ENCODE results near the gene ARHGAP12.
"Not testable (repeated sequence)": the region's sequence is repeated elsewhere in the genome, so short reads cannot be mapped to it uniquely, and the experiment has no call there.

The ARHGAP12 gene, protein sequence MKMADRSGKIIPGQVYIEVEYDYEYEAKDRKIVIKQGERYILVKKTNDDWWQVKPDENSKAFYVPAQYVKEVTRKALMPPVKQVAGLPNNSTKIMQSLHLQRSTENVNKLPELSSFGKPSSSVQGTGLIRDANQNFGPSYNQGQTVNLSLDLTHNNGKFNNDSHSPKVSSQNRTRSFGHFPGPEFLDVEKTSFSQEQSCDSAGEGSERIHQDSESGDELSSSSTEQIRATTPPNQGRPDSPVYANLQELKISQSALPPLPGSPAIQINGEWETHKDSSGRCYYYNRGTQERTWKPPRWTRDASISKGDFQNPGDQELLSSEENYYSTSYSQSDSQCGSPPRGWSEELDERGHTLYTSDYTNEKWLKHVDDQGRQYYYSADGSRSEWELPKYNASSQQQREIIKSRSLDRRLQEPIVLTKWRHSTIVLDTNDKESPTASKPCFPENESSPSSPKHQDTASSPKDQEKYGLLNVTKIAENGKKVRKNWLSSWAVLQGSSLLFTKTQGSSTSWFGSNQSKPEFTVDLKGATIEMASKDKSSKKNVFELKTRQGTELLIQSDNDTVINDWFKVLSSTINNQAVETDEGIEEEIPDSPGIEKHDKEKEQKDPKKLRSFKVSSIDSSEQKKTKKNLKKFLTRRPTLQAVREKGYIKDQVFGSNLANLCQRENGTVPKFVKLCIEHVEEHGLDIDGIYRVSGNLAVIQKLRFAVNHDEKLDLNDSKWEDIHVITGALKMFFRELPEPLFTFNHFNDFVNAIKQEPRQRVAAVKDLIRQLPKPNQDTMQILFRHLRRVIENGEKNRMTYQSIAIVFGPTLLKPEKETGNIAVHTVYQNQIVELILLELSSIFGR

DNA sequence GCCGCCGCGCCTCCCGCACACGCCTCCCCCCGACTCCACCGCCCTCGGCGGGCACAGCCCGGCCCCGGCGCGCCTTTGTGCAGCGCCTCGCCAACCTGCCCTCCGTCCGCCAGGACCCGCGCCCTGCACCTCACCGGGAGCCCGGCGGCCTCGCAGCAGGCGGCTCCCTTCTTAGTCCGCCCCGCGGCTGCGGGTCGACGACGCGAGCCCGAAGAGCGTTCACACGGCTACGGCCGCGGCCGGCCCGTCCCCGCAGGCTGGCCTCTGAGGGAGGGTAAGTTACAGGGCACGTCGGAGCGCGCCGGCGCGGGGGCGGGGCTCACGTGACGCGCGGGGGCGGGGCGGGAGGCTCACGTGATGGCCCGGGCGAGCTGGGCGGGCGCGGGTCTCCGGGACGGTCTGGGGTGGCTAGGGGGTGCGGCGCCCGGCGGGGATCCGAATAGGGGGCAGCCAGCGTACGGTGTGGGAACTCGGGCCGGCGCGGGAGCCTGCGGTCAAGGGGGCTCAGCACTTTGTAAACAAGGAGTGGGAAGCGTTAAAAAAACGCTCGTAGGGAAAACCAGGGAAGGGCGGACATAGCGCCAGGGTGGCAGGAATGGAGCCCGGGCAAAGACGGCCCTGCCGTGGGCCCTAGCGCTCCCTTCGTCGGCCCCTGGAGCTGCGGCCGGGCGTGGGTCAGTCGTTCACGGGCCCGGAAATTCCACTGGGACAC, at the start of gene ARHGAP12:
Gene ARHGAP12 (minus strand): TSS at position 283 of the 712 bp plus-strand sequence. CDS start 19,976 bp downstream, outside the sequence.
- DNase-seq (ENCODE audit: low read depth) = peak; percentile 73

DNA sequence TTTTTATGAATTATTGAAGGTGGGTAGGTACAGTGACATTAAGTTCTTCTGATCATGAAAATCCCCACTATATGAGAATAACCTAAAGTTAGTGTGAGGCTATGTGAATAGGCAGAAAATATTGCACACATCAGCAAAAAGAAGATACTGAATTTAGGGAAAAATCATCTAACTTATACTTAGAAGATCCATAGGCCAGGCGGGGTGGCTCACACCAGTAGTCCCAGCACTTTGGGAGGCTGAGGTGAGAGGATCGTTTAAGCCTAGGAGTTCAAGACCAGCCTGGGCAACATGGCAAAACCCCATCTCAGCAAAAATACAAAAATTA, 49.5 kb upstream of the ARHGAP12 start:
- no peak for DNase-seq (ENCODE audit: low read depth)

DNA sequence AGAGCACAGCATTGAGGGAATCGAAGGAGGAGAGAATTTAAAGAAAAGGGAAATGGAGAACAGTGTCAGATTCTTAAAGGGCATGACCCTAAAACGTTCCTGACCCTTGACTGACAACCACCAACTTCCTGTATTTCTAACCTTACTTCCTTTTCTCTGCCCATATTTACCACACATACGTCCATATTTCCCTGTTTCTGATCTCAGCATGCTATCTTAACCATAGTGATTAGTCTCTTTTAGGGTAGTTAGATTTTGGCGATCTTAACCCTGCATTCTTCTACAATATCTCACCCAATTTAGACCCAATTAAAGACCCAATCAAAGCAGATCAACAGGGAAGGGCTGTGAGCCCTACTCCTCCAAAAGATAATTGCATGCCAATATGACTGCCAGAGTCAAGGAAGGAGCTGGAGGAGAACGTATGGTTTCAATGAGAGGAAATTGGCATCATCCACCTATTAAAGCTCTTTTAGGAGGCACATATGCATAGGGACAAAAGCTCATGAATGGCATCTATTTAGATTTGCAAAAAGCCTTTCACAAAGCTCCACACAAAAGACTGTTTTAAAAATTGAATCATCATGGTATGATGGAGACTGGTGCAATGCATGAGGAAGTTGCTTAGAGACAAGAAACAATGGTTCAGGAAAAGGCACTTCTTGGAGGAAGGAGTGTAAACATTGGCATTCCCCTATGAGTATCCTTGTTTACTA, 49.0 kb upstream of the ARHGAP12 start:
- peak; percentile 46 for DNase-seq (ENCODE audit: low read depth)

DNA sequence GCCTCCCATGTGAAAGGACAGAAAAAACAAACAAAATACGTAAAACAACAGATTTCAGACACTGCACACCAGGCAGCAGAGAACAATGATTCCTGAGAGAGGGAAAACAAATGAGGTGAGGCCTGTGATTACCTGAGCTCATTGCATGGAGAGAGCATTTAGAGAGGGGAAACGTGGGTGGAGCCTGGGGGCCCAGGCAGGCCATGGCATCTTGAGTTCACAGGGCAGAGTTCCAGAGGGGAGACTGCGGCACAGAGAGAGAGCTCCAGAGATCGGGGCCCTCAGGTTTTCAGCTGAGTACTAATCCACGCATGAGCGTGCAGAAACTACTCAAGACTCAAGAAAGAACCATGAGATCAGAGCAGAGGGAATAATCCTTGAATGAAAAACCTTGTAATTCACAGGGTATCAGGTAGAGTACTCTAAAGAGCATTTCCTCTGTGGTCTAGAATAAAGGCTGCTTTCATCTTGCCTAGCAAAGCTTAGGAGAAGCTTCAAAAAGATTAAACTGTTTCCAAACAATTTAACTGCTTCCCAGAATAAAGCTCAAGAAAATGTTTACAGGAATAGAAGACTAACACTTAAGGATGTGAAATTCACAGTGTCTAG, 46.6 kb upstream of the ARHGAP12 start:
- no peak for DNase-seq (ENCODE audit: low read depth)

DNA sequence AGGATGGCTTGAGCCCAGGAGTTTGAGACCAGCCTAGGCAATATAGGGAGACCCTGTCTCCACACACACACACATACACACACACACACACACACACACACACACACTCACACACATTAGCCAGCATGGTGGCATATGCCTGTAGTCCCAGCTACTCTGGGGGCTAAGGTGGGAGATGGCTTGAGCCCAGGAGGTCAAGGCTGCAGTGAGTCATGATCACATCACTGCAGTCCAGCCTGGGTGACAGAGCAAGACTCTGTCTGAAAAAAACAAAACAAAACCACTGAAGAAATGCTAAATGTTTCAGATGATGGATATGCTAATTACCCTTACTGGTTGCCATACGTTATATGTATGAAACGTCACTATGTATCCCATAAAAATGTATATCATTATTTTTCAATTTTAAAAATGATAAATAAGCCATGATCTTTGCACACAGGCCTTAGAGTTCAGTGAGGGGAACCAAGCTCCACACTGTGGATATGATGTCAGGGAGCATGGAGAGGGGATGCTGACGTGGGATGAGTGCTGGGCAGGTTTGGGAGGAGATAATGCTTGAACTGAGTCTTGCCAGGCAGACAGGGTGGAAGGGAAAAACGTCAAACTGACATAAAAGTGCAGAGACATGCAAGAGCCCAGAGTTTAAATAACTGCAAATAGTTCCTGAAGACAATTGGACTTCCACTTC, 45.9 kb upstream of the ARHGAP12 start:
- DNase-seq (ENCODE audit: low read depth) = no peak

DNA sequence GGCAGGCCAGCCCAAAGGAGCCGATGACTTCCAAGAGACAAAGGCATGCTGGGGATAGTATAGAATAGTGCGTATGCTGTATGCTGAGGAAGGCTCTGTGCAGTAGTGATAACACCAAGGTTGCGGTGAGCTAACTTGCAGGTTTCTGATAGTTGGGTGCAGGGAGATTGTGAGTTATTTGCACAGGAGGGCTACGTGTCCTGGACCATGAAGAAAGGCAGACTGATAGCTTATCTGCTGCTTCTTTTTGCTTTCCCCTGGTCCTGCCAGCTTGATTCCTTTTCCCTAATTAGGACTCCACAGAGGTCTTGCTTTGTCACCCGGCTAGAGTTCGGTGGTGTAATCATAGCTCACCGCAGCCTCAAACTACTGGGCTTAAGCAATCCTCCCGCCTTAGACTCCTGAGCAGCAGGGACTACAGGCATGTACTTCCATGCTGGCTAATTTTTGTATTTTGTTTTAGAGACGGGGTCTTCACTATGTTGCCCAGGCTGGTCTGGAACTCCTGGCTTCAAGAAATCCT, 43.9 kb upstream of the ARHGAP12 start:
- no peak for DNase-seq (ENCODE audit: low read depth)

DNA sequence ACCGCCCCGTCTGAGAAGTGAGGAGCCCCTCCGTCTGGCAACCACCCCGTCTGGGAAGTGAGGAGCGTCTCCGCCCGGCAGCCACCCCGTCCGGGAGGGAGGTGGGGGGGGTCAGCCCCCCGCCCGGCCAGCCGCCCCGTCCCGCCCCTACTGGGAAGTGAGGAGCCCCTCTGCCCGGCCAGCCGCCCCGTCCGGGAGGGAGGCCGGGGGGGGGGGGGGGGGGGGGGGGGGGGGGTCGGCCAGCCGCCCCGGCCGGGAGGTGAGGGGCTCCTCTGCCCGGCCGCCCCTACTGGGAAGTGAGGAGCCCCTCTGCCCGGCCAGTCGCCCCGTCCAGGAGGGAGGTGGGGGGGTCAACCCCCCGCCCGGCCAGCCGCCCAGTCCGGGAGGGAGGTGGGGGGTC, 41.2 kb upstream of the ARHGAP12 start:
- DNase-seq (ENCODE audit: low read depth) = not testable (repeated sequence)

DNA sequence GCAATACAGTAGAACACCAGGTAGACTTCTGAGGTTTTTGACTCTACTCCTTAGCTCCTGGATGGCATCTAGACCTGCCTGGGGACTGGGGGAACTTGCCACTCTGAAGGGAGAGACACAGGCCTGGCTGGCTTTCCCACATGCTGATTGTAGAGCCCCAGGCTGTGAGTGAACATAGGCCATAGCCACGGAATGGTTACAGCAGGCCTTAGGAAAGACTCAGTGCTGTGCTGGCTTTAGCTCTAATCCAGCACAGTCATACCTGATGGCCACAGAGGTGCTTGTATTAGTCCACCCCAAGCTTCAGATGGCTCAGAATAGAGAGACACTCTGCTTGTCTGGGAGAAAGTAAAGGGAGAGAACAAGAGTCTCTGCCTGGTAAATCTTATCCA, 35.0 kb upstream of the ARHGAP12 start:
- DNase-seq (ENCODE audit: low read depth) = no peak

DNA sequence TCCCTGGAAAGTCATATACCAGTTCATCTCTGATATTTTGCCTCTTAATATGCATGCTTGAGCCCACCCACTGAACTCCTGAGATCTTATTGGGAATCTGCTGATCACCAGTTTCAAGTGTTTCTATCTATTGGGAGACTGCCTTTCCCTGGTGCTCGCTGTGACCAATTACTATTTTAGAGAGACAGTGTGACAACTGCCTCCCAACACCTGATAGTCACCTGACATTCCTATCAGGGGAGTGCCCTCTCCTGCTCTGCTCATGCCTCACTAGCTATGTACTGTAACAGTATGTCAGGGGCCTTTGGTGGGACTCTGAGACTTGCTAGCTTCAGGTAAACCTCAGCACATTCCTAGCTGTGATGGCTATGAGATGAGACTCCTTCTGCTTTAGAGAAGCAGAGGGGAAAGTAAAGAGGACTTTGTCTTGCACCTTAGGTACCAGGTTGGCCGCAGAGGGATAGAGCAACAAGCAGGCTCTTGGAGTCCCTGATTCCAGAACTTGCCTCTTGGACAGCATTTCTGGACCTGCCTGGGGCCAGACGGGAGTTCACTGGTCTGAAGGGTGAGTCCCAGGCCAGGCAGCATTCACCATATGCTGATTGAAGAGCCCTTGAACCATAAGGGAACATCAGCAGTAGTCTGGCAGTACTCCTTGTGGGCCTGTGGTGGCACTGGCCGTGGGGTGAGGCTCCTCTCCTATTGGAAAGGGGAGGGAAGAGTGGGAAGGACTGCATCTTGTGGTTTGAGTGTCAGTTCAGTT, 34.4 kb upstream of the ARHGAP12 start:
- no peak for DNase-seq (ENCODE audit: low read depth)

DNA sequence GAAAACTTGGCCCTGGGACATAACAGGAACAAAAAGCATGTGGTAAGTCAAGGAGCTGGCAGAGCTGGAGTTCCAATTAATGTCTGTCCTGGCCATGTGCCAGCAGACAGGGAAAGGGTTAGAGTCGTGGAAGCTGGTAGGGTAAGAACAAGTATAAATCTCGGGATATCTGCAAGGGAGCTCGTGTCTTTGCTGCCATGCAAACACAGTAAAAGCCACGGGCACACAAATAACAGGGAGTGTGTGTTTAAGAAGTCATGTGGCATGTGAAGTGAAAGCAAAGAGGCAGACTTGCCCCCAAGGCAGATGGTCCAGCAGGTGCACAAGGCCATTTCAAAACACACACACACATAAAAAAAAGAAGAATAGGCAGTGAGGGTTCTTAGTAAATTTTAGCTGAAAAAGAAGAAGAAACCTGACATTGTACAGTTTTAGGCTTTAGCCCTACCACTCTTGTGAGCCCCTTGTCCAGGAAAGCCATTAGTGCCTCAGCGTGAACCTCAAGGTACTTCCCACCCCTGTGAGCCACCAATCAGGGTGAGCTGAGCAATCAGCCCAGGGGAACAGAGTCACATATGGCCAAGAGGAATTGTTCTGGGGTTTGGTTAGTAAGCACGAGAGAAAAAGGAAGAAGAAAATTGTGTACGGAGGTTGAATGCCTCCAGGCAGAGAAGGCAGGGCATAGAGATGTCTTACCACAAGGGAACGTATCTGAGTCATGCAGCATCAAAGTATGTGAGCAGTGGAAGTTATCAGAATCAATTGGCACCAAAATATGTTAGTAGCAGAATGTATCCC, 32.8 kb upstream of the ARHGAP12 start:
- peak; percentile 44 for DNase-seq (ENCODE audit: low read depth)

DNA sequence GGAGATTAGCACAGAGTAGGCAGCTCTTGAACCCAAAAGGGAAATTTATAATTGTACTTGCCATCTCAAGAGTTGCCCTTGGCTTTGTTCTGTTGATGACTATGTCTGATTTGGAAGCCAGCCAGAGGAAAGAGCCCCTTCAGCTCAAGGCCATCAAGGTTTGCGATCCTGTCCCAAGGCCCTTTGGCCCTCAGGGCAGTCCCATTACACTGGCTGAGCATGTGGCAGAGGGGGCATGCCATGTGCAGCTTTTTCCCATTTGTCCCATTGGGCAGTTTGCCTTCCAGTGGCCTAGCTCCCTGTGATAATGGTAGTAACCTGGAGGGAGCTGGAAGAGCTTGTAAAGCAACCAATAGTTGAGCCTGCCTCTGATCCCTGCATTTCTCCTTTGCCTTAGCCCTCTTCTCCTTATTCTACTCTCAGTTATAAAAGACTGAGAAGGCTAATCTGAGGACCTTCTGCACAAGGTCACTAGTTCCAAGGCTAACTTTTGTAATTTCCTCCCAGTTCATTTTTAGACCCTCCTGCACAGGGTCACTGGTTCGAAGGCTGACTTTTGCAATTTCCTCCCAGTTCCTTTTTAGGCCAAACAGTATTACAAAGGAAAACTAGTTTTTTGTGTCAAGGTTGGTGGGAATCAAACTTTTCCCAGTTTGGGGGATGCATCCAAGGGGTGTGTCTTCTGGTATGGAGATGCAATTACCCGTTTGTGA, 31.0 kb upstream of the ARHGAP12 start:
- DNase-seq (ENCODE audit: low read depth) = no peak

DNA sequence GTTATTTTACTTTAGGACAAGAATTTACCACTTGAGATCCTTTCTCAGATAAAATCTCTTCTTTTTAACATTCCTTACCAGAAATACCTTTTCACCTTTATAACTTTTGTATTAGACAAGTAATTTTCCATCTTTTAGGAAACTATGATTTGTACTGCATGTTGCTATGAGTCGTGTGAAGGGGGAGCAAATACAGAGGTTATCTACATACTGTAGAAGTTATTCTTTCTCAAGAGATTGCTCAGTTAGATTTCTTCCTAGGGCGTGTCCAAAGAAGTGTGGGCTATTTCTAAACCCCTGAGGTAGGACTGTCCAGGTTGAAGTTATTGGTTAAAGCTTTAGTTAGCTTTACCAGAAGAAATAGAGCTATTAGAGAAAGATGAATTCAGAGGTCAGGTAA, 30.2 kb upstream of the ARHGAP12 start:
- no peak for DNase-seq (ENCODE audit: low read depth)

DNA sequence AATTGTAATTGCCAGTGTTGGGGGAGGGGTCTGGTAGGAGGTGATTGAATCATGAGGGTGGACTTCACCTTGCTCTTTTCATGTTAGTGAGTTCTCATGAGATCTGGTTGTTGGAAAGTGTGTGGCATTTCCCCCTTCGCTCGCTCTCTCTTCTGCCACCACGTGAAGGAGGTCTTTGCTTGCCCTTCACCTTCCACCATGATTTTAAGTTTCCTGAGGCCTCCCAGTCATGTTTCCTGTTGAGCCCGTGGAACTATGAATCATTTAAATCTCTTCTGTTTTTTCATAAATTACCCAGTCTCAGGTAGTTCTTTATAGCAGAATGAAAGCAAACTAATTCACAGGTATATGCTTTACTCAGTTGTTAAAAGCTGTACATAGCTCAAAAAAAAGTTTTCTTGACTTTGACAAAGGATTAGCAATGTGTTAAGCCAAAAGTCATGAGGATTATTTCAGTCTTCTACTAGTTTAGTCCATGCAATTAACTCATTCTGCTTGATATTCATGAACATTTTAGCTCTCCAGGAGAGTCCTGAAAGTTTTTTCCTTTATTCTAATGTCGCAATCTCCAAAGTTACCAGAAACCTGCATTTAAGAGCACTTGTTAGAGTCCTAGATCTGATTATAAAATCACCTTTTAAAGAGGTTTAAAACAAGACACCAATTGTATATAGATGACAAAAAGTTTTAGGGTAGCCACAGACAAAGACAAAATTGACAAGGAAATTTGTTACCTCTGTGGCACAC, 27.7 kb upstream of the ARHGAP12 start:
- DNase-seq (ENCODE audit: low read depth) = no peak

DNA sequence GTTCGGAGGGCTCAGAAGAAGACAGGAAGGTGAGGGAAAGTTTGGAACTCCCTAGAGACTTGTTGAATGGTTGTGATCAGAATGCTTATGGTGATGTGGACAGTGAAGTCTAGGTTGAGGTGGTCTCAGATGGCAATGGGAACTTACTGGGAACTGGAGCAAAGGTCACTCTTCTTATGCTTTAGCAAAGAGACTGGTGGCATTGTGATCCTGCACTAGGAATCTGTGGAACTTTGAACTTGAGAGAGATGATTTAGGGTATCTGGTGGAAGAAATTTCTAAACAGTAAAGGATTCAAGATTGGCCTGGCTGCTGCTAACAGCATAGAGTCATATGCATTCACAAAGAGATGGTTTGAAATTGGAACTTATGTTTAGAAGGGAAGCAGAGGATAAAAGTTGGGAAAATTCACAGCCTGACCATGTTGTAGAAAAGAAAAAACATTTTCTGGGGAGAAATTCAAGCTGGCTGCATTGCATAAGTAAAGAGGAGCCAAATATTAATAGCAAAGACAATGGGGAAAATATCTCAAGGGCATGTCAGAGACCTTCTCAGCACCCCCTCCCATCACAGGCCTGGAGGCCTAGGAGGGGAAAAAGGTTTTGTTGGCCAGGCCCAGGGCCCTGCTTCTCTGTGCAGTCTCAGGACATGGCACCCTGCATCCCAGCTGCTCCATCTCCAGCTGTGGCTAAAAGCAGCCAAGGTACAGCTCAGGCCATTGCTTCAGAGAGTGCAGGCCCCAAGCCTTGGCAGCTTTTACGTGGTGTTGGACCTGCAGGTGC, 26.0 kb upstream of the ARHGAP12 start:
- no peak for DNase-seq (ENCODE audit: low read depth)

DNA sequence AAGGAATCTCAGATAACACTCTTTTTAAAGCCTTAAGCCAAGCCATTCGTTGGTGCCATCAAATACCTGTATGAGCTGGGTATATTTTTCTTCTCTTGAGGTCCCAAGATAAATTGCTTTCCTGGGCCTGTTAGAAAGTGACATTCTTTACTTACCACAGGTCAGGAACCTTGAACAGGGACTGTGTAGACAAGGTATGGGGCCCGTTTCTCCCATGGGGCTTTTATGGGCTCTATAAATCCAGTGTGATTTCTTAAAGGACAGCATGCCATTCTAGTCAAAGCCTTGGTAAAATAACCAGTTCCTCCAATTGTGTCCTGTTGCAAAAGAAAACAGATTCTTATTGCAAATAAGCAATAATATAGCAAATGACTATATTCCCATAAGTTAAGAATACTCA, 24.8 kb upstream of the ARHGAP12 start:
- DNase-seq (ENCODE audit: low read depth) = no peak

DNA sequence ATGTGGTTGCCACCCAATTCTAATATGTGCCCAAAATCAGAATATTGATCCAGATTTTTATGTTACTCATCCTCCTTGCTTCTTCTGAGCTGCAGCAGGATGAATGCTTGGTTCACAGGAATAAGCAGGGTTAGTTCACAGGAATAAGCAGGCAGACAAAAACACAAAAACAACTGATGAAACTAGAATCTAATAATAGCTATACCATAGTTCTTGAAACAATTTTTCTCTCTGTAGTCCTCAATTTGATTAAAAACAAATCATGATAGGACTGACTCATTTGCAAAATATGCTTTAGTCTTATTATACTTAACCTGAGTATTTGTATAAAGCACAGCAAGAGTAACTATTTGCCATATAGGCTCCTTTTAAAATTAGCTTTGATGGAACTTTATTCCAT, 24.4 kb upstream of the ARHGAP12 start:
- DNase-seq (ENCODE audit: low read depth) = no peak

DNA sequence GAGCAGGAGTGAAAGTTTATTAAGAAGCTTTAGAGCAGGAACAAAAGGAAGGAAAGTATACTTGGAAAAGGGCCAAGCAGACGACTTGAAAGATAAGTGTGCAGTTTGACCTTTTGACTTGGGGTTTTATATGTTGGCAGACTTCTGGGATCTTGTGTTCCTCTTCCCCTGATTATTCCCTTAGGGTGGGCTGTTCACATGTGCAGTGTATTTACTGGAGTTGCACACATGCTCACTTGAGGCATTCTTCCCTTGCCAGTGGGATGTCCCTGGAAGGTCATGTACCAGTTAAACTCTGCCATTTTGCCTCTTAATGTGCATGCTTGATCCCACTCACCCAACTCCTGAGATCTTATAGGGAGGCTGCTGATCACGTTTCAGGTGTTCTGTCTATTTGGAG, 23.4 kb upstream of the ARHGAP12 start:
- no peak for DNase-seq (ENCODE audit: low read depth)

Data from GM04504 (cell line).